ENCODE results near the gene PPARA.

DNA sequence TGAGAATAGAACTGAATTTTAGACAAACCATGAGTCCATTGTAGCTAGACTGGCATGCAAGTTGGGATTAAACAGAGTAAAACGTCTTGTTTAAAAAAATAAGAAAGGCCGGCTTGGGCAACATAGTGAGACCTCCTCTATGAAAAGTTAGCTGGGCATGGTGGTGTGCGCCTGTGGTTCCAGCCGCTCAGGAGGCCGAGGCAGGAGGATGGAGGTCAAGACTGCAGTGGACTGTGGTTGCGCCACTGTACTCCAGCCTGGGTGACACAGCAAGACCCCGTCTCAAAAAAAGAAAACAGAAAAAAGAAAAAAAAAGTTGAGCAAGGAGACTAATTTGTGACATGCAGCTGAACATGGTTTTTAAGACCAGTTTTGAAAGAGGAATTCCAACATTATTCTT lies 76.3 kb downstream of the PPARA start:
- TF ChIP-seq, protein P1, sequence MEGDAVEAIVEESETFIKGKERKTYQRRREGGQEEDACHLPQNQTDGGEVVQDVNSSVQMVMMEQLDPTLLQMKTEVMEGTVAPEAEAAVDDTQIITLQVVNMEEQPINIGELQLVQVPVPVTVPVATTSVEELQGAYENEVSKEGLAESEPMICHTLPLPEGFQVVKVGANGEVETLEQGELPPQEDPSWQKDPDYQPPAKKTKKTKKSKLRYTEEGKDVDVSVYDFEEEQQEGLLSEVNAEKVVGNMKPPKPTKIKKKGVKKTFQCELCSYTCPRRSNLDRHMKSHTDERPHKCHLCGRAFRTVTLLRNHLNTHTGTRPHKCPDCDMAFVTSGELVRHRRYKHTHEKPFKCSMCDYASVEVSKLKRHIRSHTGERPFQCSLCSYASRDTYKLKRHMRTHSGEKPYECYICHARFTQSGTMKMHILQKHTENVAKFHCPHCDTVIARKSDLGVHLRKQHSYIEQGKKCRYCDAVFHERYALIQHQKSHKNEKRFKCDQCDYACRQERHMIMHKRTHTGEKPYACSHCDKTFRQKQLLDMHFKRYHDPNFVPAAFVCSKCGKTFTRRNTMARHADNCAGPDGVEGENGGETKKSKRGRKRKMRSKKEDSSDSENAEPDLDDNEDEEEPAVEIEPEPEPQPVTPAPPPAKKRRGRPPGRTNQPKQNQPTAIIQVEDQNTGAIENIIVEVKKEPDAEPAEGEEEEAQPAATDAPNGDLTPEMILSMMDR (IDR thresholded peaks at IDR 0.05; ENCODE audit: low read length) = no peak
- no peak for TF ChIP-seq EZH2 (optimal IDR thresholded peaks at IDR 0.05; ENCODE audit: low read depth, low read length)

Data from MM.1S (cell line).